GM12801 (cell line): ENCODE measurements around the gene CLMN.

Experiments used
- TF ChIP-seq, protein P1 (sequence below): IDR thresholded peaks from one replicate; pipeline ENCODE4 v1.5.1; 2011; ENCODE audit warnings: control low read depth; ENCODE audit not compliant: insufficient read length; ENCODE audit errors: extremely low read depth

The CLMN gene

DNA sequence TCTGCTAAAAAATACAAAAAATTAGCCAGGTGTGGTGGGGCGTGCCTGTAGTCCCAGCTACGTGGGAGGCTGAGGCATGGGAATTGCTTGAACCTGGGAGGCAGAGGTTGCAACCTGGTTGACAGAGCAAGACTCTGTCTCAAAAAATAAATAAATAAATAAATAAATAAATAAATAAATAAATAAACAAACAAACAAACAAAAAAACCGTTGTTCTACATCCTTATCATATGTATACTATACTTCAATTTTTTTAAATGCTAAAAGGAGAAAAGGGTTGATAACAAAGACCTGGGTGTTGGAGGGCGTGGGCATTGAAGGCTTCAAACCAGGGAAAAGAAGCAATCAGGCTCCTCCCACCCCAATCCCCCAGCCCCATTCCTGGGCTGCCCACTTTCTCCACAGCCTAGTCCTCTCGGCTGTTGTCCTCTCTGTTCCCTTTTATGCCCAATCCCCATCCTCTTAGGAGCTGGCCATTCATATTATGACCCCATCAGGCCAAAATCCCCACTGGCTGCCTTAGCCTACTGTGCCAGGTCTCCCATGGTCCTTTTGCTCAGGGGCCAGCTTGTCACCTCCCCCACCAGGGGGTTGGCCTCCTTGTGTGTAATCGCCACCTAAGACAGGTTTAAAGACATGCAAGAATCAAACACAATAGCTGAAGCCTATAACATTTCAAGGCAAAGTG lies 30.2 kb downstream of the CLMN start:
- TF ChIP-seq, protein P1, sequence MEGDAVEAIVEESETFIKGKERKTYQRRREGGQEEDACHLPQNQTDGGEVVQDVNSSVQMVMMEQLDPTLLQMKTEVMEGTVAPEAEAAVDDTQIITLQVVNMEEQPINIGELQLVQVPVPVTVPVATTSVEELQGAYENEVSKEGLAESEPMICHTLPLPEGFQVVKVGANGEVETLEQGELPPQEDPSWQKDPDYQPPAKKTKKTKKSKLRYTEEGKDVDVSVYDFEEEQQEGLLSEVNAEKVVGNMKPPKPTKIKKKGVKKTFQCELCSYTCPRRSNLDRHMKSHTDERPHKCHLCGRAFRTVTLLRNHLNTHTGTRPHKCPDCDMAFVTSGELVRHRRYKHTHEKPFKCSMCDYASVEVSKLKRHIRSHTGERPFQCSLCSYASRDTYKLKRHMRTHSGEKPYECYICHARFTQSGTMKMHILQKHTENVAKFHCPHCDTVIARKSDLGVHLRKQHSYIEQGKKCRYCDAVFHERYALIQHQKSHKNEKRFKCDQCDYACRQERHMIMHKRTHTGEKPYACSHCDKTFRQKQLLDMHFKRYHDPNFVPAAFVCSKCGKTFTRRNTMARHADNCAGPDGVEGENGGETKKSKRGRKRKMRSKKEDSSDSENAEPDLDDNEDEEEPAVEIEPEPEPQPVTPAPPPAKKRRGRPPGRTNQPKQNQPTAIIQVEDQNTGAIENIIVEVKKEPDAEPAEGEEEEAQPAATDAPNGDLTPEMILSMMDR = no peak

DNA sequence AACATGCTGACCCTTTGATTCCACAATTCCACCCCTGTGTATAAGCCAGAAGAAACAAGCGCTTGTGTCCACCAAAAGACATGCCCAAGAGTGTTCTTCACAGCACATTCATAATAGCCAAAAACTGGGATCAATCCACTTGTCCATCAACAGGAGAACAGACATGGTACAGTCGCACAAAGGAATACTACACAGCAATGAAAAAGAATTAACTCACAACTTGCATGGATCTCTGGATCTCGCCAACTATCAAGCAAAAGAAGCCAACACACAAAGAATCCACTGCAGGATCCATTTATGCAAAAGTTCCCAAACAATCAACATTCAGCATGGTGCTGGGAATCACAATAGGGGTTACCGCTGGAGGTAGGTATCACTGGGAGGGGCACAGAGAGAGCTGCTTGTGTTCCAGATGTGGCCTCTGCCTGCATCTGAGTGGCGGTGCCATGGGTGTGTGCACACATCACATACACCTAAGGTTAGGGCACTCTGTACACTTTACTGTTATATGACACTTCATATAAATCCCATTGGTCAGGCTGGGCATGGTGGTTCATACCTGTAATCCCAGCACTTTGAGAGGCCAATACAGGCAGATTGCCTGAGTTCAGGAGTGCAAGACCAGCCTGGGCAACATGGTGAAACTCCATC lies 30.9 kb downstream of the CLMN start:
- TF ChIP-seq, protein P1 = no peak

DNA sequence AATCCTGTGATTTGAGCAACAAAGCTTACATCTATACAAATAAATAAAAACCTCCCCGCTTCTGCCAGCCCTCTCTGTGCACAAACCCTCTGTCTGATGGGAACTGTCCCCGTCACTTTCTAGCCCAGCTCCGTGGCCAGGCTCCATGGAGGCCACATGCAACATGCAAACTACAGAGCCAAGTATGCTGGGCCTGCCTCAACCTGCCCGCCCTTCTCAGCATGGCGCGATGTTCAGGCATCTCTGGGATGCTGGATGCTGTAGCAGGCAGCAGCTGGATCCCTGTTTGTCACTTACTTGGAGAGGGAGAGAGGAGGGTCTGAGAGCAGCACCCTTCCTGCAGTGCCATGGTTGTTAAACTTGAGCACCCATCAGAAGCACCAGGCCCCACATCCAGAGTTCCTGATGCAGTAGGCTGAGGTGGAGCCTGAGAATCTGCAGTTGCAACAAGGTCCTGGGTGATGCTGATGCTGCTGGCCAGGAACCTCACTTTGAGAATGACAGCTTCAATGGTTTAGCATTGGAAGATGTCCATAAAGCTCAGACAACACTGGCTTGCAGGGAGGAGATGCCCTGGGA lies 32.4 kb downstream of the CLMN start:
- TF ChIP-seq, protein P1 = no peak

DNA sequence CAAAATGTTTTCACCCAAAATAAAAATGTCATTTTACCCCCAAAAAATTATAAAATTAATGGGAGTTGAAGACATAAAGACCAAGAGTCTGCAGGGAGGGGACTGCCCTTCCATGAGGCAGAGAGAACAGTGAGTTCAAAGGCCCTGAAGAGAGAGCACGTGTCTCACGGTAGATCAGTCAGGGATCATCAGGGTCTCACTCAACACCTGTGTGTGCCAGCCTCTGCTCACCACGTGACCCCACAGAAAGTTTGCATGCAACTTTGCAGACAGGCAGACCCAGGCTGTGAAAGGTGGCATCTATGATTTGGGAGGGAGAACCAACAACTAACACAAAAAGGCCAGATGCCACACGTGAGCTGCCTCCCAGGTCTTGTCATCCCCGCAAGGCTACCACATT lies 33.1 kb downstream of the CLMN start:
- TF ChIP-seq, protein P1 = no peak

DNA sequence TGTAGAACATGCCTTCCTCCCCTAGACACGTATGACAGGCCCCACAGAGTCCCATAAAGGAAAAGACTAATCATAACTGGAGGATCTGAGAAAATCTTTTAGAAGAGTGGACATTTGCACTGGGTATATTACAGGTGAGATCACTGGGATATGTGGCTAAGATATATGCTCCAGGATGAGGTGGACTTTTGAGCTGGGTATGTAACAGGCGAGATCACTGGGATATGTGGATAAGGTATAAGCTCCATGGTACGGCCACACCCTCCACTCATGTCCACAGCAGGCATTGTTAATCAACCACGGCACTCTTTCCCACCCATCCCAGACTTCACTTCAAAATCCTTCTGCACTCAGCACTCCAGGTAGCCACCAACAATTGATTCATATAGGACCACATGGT lies 34.1 kb downstream of the CLMN start:
- TF ChIP-seq, protein P1 = no peak

DNA sequence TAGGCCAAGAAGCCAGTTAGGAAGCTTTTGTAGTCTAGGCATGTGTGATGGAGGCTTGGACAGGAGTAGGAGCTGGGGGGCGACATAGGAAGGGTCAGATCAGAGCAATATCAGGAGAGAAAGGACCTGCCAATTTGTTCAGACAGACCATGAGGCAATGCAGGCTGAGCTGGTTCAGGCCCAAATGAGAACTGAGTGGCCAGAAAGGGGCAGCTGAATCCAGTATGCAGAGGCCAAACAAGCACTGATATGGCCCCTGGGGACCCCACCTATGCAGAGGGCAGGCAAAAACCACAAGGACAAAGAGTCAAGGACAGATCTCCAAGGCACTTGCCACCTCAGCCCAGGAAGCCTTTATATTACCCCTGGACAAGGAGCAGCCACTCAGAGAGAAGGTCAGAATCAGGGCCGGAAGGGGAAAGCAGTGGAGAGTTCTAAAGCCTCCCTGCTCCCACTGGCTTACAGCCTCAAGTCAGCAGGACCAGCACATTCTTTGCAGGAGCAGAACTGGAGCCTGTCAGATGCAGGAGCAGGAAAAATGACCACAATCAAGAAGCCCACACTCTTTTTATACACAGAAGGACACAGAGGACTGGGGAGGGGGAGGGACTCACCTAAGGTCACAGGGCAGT lies 37.2 kb downstream of the CLMN start:
- TF ChIP-seq, protein P1 = no peak

DNA sequence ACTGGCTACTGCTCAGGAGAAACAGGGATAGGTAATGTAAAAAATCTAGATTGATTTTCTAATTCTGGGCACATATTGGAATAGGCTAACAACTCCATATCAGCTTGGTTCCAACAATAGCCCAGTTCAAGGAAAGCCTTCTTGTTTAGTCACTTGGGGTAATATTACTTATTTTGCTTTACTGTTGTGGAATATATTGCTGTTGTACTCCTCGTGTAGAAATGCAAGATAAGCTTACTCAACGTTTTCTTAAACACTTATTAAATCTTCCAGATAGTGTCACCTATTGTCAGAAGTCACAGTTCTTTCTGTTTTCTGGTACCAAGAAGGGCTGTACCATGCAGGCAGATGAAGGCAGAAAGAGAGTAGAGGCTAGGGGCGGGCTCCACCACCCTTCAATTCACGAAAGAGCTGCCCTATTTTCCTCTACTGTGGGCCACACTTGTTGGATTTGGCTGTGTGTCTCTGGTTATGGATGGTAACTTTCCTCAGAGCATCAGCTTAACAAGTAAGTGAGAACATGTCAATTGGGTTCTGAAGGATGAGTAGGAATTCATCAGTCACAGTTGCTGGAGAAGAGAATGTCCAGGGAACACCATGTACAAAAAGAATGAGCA lies 38.0 kb downstream of the CLMN start:
- TF ChIP-seq, protein P1 = no peak
